ENCODE data around the gene PPP1R12A.
A peak's percentile ranks its signal among the peaks of the same experiment; 100 is the strongest.

Gene PPP1R12A

GRCh38 chr12:79935624-79936345 lies 888 bp upstream of the PPP1R12A start:
- peak; percentile 27 for DNase-seq (ENCODE audit: low spot score)

- DNase-seq (ENCODE audit: low spot score): peak; percentile 26
These were observed 446 bp downstream of the PPP1R12A start for GRCh38 chr12:79934281-79935020.

GRCh38 chr12:79933532-79934264 lies 1.2 kb downstream of the PPP1R12A start:
- peak; percentile 32 for DNase-seq (ENCODE audit: low spot score)

- DNase-seq (ENCODE audit: low spot score): no peak
These were observed 1.9 kb downstream of the PPP1R12A start for GRCh38 chr12:79933043-79933442.

GRCh38 chr12:79932357-79932756 lies 2.5 kb downstream of the PPP1R12A start:
- DNase-seq (ENCODE audit: low spot score): no peak

- DNase-seq (ENCODE audit: low spot score): no peak
These were observed 5.8 kb downstream of the PPP1R12A start for GRCh38 chr12:79929065-79929464.

GRCh38 chr12:79927772-79928474 lies 7.0 kb downstream of the PPP1R12A start:
- DNase-seq (ENCODE audit: low spot score): peak; percentile 73

GRCh38 chr12:79926951-79927350 lies 7.9 kb downstream of the PPP1R12A start:
- DNase-seq (ENCODE audit: low spot score): no peak

- DNase-seq (ENCODE audit: low spot score): no peak
These were observed 9.4 kb downstream of the PPP1R12A start for GRCh38 chr12:79925492-79925891.

GRCh38 chr12:79921786-79922185 lies 13.1 kb downstream of the PPP1R12A start:
- DNase-seq (ENCODE audit: low spot score): no peak

- DNase-seq (ENCODE audit: low spot score): no peak
These were observed 14.3 kb downstream of the PPP1R12A start for GRCh38 chr12:79920421-79921238.

GRCh38 chr12:79919762-79920161 lies 15.1 kb downstream of the PPP1R12A start:
- DNase-seq (ENCODE audit: low spot score): no peak

GRCh38 chr12:79916826-79917225 lies 18.1 kb downstream of the PPP1R12A start:
- DNase-seq (ENCODE audit: low spot score): no peak

GRCh38 chr12:79911889-79912656 lies 22.8 kb downstream of the PPP1R12A start:
- no peak for DNase-seq (ENCODE audit: low spot score)

GRCh38 chr12:79908366-79908765 lies 26.5 kb downstream of the PPP1R12A start:
- DNase-seq (ENCODE audit: low spot score): no peak

GRCh38 chr12:79901506-79901905 lies 33.4 kb downstream of the PPP1R12A start:
- no peak for DNase-seq (ENCODE audit: low spot score)

GRCh38 chr12:79900951-79901350 lies 33.9 kb downstream of the PPP1R12A start:
- DNase-seq (ENCODE audit: low spot score): no peak

- no peak for DNase-seq (ENCODE audit: low spot score)
These were observed 34.7 kb downstream of the PPP1R12A start for GRCh38 chr12:79900199-79900598.

GRCh38 chr12:79897617-79898016 lies 37.3 kb downstream of the PPP1R12A start:
- DNase-seq (ENCODE audit: low spot score): no peak

GRCh38 chr12:79895804-79896203 lies 39.1 kb downstream of the PPP1R12A start:
- no peak for DNase-seq (ENCODE audit: low spot score)

GRCh38 chr12:79895071-79895470 lies 39.8 kb downstream of the PPP1R12A start:
- no peak for DNase-seq (ENCODE audit: low spot score)

All from CD4-positive, alpha-beta T cell treated with Interleukin-2 at 100 ng/mL for 4 hours (primary cell).